GM03348 (cell line): Measurements from ENCODE around the gene RUNDC1.

Experiments
- DNase-seq: peaks from one replicate; pipeline ENCODE4 v3.0.0; 2012; ENCODE audit warnings: low spot score

Gene RUNDC1

DNA sequence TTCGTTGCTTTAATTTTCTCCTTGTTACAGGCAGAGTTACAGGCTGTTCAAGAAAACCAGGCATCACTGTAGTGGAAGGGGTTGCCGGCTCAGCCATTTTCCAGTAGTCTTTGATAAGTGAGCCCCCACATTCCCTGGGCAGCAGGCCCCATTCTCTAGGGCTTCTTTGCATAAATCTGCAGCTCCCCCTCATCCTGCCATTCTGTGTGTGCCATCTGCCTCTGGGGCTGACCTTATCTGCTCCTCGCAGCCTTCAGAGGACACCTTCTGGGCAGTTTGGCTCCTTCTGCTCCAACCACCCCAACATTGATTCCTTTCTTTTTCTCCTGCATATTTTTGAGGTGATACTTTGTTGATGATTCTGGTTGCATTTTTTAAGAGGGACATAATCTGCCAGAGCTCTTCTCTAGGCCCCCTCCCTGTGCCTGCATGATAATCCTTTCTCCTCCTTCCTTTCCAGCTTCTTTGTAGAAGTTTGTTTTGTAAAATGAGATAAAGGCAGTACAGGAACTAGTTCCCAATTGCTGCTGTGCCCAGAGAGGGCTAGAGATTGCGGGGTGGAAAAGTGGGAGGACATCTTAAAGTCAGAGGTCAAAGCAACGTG is 61.8 kb downstream of the RUNDC1 start:
- peak; percentile 23 for DNase-seq
